ENCODE data around the gene SUSD5. TPM values are rescaled to one million over a fixed set of nuclear protein-coding genes. Genes with fewer than 3 reads are reported as not detected.

The SUSD5 gene
- total RNA-seq, 1 donor from 2014 or later = 3.1 TPM

DNA sequence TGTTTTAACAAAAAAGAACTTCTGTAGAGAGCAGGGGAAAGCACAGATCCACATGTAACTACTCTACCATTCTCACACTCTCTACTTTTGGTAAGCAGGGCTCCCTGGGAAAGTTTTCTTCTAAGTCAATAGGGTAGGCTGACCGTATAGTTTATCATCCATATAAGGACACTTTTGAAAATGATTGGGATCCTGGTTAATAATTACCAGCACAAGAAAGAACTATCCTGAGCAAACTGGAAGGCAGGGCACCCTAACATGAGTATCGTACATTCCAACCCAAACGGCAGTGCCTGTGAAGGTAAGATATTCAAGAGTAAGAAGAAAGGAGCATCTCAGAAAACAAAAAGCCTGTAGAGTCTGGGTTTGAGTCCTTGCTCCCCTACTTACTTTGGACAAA, 22.1 kb downstream of the SUSD5 start:
- no peak overlapping the region for H3K27ac Mint-ChIP-seq
- peaks cover 14% of the 10 kb centered on the region for H3F3A ChIP-seq (ENCODE audit: low read depth)
- no peaks in the 10 kb centered on the region for H3K9me3 Mint-ChIP-seq
- no peaks in the 10 kb centered on the region for H3K27me3 Mint-ChIP-seq (ENCODE audit: insufficient read depth, low read depth)
- no peaks in the 10 kb centered on the region for H3K79me2 ChIP-seq (ENCODE audit: low read depth)
- peaks cover 7% of the 10 kb centered on the region for H3K4me1 Mint-ChIP-seq
- no peak overlapping the region for H3K4me3 Mint-ChIP-seq
- H2AFZ ChIP-seq (replicated peaks) = peak overlapping the region; percentile 31
- H3K36me3 Mint-ChIP-seq = no peaks in the 10 kb centered on the region
- no peaks in the 10 kb centered on the region for H3K36me3 ChIP-seq
- TF ChIP-seq EZH2phosphoT487 (IDR thresholded peaks at IDR 0.05) (no peak), EZH2 (IDR thresholded peaks at IDR 0.05) (no peak), CTCF (IDR thresholded peaks at IDR 0.05) (no peak)
- H3K9ac ChIP-seq = no peak overlapping the region
- H3K27me3 ChIP-seq = no peaks in the 10 kb centered on the region
- DNase-seq (ENCODE audit: low spot score) = no peak
- H4K20me1 ChIP-seq (ENCODE audit: low read depth) = no peaks in the 10 kb centered on the region
- H3K9me3 ChIP-seq (ENCODE audit: low read depth) = no peaks in the 10 kb centered on the region
- peaks cover 18% of the 10 kb centered on the region for H3K4me1 ChIP-seq
- peak overlapping the region; percentile 63 for H3K4me2 ChIP-seq
- H3K4me3 ChIP-seq = peak overlapping the region; percentile 16
- peak overlapping the region; percentile 81 for H3K27ac ChIP-seq

- Histone ChIP-seq H3K4me1 (peaks cover 18% of the 10 kb centered on the region), H3K9me3 (ENCODE audit: low read depth) (no peaks in the 10 kb centered on the region), H3F3A (ENCODE audit: low read depth) (peaks cover 14% of the 10 kb centered on the region), H3K36me3 (no peaks in the 10 kb centered on the region), H3K4me3 (no peak overlapping the region), H3K4me2 (no peak overlapping the region), H2AFZ (replicated peaks) (no peak overlapping the region), H3K79me2 (ENCODE audit: low read depth) (no peaks in the 10 kb centered on the region), H4K20me1 (ENCODE audit: low read depth) (no peaks in the 10 kb centered on the region), H3K9ac (no peak overlapping the region), H3K27ac (no peak overlapping the region), H3K27me3 (no peaks in the 10 kb centered on the region)
- Mint-ChIP-seq H3K27ac (no peak overlapping the region), H3K4me3 (no peak overlapping the region), H3K4me1 (peaks cover 7% of the 10 kb centered on the region), H3K27me3 (ENCODE audit: insufficient read depth, low read depth) (no peaks in the 10 kb centered on the region), H3K9me3 (no peaks in the 10 kb centered on the region), H3K36me3 (no peaks in the 10 kb centered on the region)
- DNase-seq (ENCODE audit: low spot score) = no peak
- TF ChIP-seq EZH2 (IDR thresholded peaks at IDR 0.05) = no peak
- TF ChIP-seq CTCF (IDR thresholded peaks at IDR 0.05) = no peak
- no peak for TF ChIP-seq EZH2phosphoT487 (IDR thresholded peaks at IDR 0.05)
Measured at GRCh38 chr3:33194303-33194702, 24.3 kb downstream of the SUSD5 start.

DNA sequence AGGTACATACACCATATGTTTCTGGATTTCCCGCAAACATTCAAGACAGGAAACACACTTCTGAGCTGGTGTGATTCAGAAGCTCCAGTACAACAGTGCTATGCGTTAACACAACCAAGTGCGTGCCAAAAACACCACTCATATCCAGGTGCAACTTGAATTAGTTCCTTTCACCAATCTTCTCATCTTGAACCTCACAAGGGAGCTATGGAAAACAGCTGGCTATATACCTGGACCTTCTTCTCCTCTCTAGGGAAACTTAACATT, 31.3 kb downstream of the SUSD5 start:
- Mint-ChIP-seq H3K4me3 (no peak overlapping the region), H3K9me3 (no peaks in the 10 kb centered on the region), H3K27me3 (ENCODE audit: insufficient read depth, low read depth) (no peaks in the 10 kb centered on the region), H3K36me3 (no peaks in the 10 kb centered on the region), H3K27ac (no peak overlapping the region), H3K4me1 (no peaks in the 10 kb centered on the region)
- Histone ChIP-seq H3F3A (ENCODE audit: low read depth) (no peaks in the 10 kb centered on the region), H3K27me3 (no peaks in the 10 kb centered on the region), H3K36me3 (no peaks in the 10 kb centered on the region), H3K4me2 (no peak overlapping the region), H3K27ac (no peak overlapping the region), H3K4me1 (no peaks in the 10 kb centered on the region), H3K9me3 (ENCODE audit: low read depth) (no peaks in the 10 kb centered on the region), H3K4me3 (no peak overlapping the region), H3K9ac (no peak overlapping the region), H4K20me1 (ENCODE audit: low read depth) (no peaks in the 10 kb centered on the region), H3K79me2 (ENCODE audit: low read depth) (no peaks in the 10 kb centered on the region), H2AFZ (replicated peaks) (no peak overlapping the region)
- no peak for TF ChIP-seq EZH2 (IDR thresholded peaks at IDR 0.05)
- no peak for TF ChIP-seq CTCF (IDR thresholded peaks at IDR 0.05)
- TF ChIP-seq EZH2phosphoT487 (IDR thresholded peaks at IDR 0.05) = no peak
- DNase-seq (ENCODE audit: low spot score) = no peak

All from neural progenitor cell (in vitro differentiated cells).